ENCODE measurements around the gene MYMK.

GRCh38 chr9:133502112-133502511, 22.6 kb downstream of the MYMK start:
- TF ChIP-seq POLR2A (IDR thresholded peaks at IDR 0.05; ENCODE audit: low read depth, low read length) (no peak), POLR2AphosphoS5 (IDR thresholded peaks at IDR 0.05; ENCODE audit: low read depth, low read length) (no peak)

All from GM12892 (cell line).